Astrocyte (in vitro differentiated cells and primary cell): ENCODE measurements around the gene EXOC6.

ENCODE experiments used
- CTCF ChIP-seq: IDR thresholded peaks from 2 replicates; pipeline ENCODE4 v1.5.1; 2011; ENCODE audit warnings: low read depth, mild to moderate bottlenecking, inconsistent platforms, low read length, moderate library complexity; ENCODE audit not compliant: insufficient read depth
- EZH2 ChIP-seq: IDR thresholded peaks from 2 replicates; pipeline ENCODE4 v1.6.1; 2012; ENCODE audit warnings: mild to moderate bottlenecking, low read length, inconsistent platforms; ENCODE audit not compliant: insufficient read depth

GRCh38 chr10:93106631-93107072, 258.3 kb downstream of the EXOC6 start:
- TF ChIP-seq CTCF (no peak), EZH2 (no peak)
